Activated CD4-positive, alpha-beta T cell treated with anti-CD3 and anti-CD28 coated beads, Interleukin-2, Interleukin-6, amounts not matched to agents 100 ng/mL and 50 ng/mL, durations not matched to agents 16 hours and 8 hours (primary cell): ENCODE results near the gene UCHL3.
"Not testable (repeated sequence)": the region's sequence is repeated elsewhere in the genome, so short reads cannot be mapped to it uniquely, and the experiment has no call there.

Experiments used
- DNase-seq: peaks from one replicate; pipeline ENCODE4 v3.0.0-alpha.2; 2020

The UCHL3 gene

GRCh38 chr13:75549262-75550158, at the start of gene UCHL3:
TSS of gene UCHL3 (plus strand) at chr13:75549791. CDS start at chr13:75549821, 30 bp downstream.
- peak; percentile 99 for DNase-seq

GRCh38 chr13:75505327-75505726, 44.3 kb upstream of the UCHL3 start:
- no peak for DNase-seq

GRCh38 chr13:75506018-75506417, 43.6 kb upstream of the UCHL3 start:
- DNase-seq = no peak

GRCh38 chr13:75507027-75508001, 42.3 kb upstream of the UCHL3 start:
- no peak for DNase-seq

GRCh38 chr13:75508002-75508548, 41.5 kb upstream of the UCHL3 start:
- no peak for DNase-seq

- DNase-seq = no peak
Measured at GRCh38 chr13:75511051-75511625, 38.5 kb upstream of the UCHL3 start.

- DNase-seq = no peak
Measured at GRCh38 chr13:75512253-75512652, 37.3 kb upstream of the UCHL3 start.

GRCh38 chr13:75513271-75513670, 36.3 kb upstream of the UCHL3 start:
- no peak for DNase-seq

- DNase-seq = no peak
Measured at GRCh38 chr13:75514080-75514995, 35.3 kb upstream of the UCHL3 start.

- DNase-seq = no peak
Measured at GRCh38 chr13:75518439-75519088, 31.0 kb upstream of the UCHL3 start.

GRCh38 chr13:75521956-75522355, 27.6 kb upstream of the UCHL3 start:
- DNase-seq = no peak

- peak; percentile 9 for DNase-seq
Measured at GRCh38 chr13:75530549-75530961, 19.0 kb upstream of the UCHL3 start.

- no peak for DNase-seq
Measured at GRCh38 chr13:75533861-75534260, 15.7 kb upstream of the UCHL3 start.

- DNase-seq = peak; percentile 75
Measured at GRCh38 chr13:75537401-75538365, 11.9 kb upstream of the UCHL3 start, which contains the start of gene COMMD6. TSS of gene COMMD6 (minus strand) at chr13:75537841. CDS start at chr13:75537805, 36 bp downstream.

GRCh38 chr13:75541287-75541686, 8.3 kb upstream of the UCHL3 start:
- DNase-seq = no peak

- DNase-seq = no peak
Measured at GRCh38 chr13:75541961-75542360, 7.6 kb upstream of the UCHL3 start.

- DNase-seq = no peak
Measured at GRCh38 chr13:75544681-75545330, 4.8 kb upstream of the UCHL3 start.

- not testable (repeated sequence) for DNase-seq
Measured at GRCh38 chr13:75545386-75545785, 4.2 kb upstream of the UCHL3 start.

- no peak for DNase-seq
Measured at GRCh38 chr13:75547917-75548316, 1.7 kb upstream of the UCHL3 start.
